ENCODE results near the gene DNMT3B.

The DNMT3B gene

DNA sequence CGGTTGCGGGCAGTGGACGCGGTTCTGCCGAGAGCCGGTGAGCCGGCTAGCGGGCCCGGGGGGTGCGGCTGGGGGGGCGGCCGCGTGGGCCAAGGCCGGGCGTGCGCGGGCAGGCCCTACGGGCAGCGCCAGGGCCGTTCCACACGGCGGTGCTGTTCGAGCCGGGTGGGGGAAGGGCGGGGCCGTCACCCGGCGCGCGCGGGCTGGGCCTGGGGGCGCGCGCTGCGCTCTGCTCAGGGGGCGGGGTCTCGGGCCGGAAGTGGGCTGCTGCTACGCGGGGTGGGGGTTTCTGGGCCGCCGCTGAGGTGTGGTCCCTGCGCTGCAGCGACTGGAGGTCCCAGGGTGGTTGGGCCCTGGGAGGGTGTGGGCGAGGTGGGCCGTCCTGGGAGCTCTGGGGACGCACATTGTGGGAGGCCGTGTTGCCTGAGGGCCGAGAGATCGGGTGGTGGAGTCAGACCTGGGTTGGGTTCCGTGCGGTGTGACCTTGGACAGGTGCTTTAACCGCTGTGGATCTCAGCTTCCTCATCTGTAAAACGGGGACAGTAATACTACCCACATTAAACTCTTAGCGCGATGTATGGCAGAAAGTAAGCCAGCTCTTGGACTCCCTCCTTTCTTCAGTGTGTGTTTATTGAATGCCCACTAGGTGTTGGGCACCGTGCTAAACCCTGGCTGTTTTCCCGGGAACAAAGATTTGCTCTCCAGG is 58.0 kb downstream of the DNMT3B start:
- H3K27ac Mint-ChIP-seq = peak overlapping the region; percentile 97
- H3K27me3 Mint-ChIP-seq (ENCODE audit: low read depth) = no peaks in the 10 kb centered on the region
- no peaks in the 10 kb centered on the region for H3K9me3 Mint-ChIP-seq
- peak overlapping the region; percentile 96 for H3K4me3 Mint-ChIP-seq
- H3K4me1 Mint-ChIP-seq (ENCODE audit: low read depth) = peaks cover 37% of the 10 kb centered on the region
- H3K36me3 Mint-ChIP-seq (ENCODE audit: low read depth) = no peaks in the 10 kb centered on the region

DNA sequence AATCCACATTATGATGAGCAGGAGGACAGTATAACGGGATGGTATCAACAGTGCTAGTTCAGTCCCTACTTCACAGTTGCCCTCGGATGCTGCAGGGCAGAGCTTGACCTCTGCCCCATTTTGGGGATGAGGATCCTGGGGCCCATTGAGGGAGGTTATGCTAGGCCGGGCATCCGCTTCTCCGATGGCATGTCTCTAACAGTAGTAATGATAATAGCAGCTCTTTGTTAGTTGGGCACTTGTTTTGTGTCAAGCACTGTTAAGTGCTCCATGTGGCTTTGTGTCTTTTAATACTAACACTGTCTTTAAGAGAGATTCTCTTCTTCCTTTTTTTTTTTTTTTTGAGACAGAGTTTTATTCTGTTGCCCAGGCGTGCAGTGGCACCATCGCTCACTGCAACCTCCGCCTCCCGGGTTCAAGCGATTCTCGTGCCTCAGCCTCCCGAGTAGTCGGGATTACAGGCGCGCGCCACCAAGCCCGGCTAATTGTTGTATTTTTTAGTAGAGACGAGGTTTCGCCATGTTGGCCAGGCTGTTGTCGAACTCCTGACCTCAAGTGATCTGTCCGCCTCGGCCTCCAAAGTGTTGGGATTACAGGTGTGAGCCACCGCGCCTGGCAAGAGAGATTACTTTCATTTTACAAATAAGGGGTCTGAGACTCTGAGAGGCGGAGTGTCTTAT is 58.7 kb downstream of the DNMT3B start:
- peak overlapping the region; percentile 96 for H3K4me3 Mint-ChIP-seq
- H3K4me1 Mint-ChIP-seq (ENCODE audit: low read depth) = peaks cover 37% of the 10 kb centered on the region
- H3K27me3 Mint-ChIP-seq (ENCODE audit: low read depth) = no peaks in the 10 kb centered on the region
- no peaks in the 10 kb centered on the region for H3K9me3 Mint-ChIP-seq
- H3K36me3 Mint-ChIP-seq (ENCODE audit: low read depth) = peaks cover 2% of the 10 kb centered on the region
- peak overlapping the region; percentile 97 for H3K27ac Mint-ChIP-seq

DNA sequence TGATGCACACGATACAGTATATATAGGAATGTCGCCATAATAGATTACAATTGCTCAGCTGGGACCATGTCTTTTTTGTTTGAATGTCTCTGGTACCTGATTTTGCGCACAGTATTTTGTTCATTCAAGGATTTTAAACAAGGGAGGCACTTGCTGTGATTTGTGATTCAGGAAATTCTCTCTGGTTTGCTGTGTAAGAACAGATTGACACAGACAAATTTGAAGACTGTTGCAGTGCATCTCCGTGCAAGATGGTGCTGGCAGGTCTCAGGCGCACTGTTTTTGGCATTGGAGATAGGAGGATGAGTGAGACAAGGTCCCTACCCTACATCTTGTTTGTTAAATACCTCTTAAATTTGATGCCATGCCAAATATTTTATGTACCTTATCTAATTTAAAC is 60.0 kb downstream of the DNMT3B start:
- Mint-ChIP-seq H3K36me3 (ENCODE audit: low read depth) (peaks cover 5% of the 10 kb centered on the region), H3K27ac (no peak overlapping the region), H3K27me3 (ENCODE audit: low read depth) (no peaks in the 10 kb centered on the region), H3K9me3 (no peaks in the 10 kb centered on the region), H3K4me3 (no peak overlapping the region), H3K4me1 (ENCODE audit: low read depth) (peaks cover 39% of the 10 kb centered on the region)

DNA sequence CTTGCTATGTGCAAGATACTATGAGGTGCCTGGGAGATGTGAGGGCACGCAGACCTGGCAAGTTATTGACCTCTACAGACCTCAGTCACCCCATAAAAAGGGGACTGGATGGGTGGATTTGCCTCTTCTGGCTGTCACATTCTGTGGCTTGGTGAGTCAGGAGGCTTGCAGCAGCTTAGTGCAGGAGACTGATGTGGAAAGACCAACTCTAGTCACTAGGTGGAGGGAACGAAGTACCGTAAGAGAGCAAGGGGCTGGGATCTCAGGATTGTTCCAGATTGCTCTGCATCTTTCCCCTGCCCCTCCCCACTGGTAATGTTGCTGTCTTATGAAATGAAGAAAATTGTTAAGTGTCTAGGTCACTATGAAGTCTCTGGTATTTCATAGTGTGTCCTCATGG is 60.9 kb downstream of the DNMT3B start:
- no peak overlapping the region for H3K4me3 Mint-ChIP-seq
- H3K36me3 Mint-ChIP-seq (ENCODE audit: low read depth) = peaks cover 8% of the 10 kb centered on the region
- peak overlapping the region; percentile 8 for H3K27ac Mint-ChIP-seq
- peaks cover 41% of the 10 kb centered on the region for H3K4me1 Mint-ChIP-seq (ENCODE audit: low read depth)
- H3K27me3 Mint-ChIP-seq (ENCODE audit: low read depth) = no peaks in the 10 kb centered on the region
- H3K9me3 Mint-ChIP-seq = no peaks in the 10 kb centered on the region

DNA sequence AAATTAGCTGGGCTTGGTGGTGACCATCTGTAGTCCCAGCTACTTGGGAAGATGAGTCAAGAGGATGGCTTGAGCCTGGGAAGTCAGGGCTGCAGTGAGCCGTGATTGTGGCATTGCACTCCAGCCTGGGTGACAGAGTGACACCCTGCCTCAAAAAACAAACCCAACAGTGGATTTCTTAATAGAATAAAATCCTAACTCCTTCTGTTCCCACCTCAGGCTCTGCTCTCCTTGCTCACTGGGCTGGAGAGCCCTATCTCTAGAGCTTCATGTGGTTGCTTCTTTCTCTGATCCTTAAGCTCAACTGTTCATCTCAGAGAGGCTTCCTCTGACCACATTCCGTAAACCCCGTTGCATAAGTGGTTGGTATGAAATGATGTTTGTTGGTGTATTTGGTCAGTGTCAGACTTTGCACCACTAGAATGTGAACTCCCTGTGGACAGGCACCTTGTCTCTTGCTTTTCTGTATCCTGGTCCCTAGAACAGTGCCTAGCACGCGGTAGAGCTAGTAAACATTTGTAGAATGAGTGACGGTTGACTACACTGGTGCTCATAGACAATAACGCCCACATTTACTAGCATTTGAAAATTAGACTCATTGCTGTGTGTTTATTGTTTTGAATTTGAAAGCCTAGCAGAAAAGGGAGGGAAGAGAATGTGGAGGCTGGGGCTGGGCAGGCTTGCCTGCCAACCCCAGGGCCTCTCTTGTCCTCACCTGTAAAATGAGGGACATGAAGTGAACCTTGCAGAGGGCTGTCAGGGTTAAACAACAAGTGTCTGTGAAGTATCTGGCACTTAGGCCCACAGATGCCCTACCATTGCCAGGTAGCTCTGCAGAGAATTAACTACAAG is 61.8 kb downstream of the DNMT3B start:
- H3K36me3 Mint-ChIP-seq (ENCODE audit: low read depth) = peaks cover 13% of the 10 kb centered on the region
- H3K27ac Mint-ChIP-seq = no peak overlapping the region
- H3K9me3 Mint-ChIP-seq = no peaks in the 10 kb centered on the region
- H3K4me1 Mint-ChIP-seq (ENCODE audit: low read depth) = peaks cover 47% of the 10 kb centered on the region
- no peaks in the 10 kb centered on the region for H3K27me3 Mint-ChIP-seq (ENCODE audit: low read depth)
- no peak overlapping the region for H3K4me3 Mint-ChIP-seq

DNA sequence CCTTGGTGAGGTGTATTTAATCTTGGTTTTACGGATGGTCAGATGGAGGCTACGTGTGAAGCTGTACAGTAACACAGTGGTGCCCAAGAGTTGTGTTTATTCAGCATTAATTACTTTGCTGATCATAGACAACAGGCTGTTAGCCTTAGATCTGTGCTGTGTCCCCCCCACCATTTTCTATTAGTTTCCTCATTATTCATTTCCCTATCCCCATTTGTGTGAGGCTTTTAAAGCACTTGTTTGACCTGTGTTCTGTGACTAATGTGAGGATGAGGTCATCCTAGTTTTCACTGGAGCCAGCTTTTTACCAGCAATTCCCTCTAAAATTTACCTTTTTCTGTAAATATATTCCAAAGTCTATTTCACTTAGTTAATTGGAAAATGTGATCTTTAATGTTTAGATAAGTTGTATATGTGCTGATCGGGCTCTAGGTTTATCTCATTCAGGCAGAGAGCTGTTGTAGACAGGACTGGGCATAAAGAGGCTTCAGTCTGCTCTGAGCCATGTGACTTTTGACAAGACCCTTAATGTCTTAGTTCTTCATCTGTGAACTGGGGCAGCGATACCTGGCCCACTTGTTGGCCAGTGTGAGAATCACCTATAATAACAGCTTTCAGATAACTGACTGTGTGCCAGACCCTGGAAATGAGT is 66.0 kb downstream of the DNMT3B start:
- Mint-ChIP-seq H3K27ac (no peak overlapping the region), H3K4me1 (ENCODE audit: low read depth) (peaks cover 42% of the 10 kb centered on the region), H3K4me3 (no peak overlapping the region), H3K36me3 (ENCODE audit: low read depth) (peaks cover 32% of the 10 kb centered on the region), H3K27me3 (ENCODE audit: low read depth) (no peaks in the 10 kb centered on the region), H3K9me3 (no peaks in the 10 kb centered on the region)

DNA sequence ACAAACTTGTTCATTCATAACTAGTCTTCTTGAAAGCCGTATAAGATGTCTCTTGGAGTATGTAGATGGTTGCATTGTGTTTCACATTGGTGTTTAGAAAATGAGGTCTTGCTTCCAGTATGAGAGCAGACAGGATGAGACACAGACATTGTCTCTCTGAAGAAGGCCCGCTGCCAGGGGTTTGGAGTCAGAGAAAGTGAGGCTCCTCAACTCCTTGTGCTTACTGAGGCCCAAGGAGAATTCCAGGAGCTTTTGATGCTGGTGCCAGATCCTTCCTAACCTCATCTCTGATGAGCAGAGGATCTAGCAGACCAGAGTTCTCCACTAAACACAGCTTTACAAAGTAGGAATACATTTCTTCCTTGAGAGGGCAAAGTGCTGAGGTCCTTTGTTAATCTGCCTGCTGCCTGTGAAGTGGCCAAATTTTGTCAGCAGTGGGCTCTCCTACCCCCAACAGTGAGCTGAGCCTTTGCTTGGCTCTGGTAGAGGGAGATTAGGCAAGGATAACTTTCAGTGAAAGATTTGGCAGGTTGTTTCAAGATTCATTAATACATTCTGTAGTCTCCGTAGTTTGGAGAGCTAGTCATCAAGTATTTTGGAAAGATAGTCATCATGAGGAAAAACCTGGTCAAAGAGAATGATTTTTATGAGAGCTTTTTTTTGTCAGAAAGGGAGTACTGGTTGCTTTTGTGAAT is 67.3 kb downstream of the DNMT3B start:
- Mint-ChIP-seq H3K9me3 (no peaks in the 10 kb centered on the region), H3K36me3 (ENCODE audit: low read depth) (peaks cover 34% of the 10 kb centered on the region), H3K27me3 (ENCODE audit: low read depth) (no peaks in the 10 kb centered on the region), H3K4me1 (ENCODE audit: low read depth) (peaks cover 37% of the 10 kb centered on the region), H3K27ac (no peak overlapping the region), H3K4me3 (no peak overlapping the region)

DNA sequence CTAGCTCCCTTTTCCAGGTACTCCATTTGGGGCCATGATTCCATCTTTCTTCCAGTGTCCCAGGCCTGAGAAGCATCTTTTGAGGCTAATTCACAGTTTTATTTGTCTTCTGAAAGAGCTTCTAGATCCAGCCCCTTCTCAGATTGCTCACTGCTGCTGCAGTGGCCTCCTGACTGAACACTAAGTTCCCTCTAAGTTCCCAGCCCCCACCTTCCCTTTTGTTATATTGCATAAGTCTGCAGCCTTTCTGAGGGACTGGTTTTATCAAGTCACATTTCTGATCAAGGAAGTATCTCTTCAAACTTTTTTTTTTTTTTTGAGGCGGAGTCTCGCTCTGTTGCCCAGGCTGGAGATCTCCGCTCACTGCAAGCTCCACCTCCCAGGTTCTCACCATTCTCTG is 68.3 kb downstream of the DNMT3B start:
- Mint-ChIP-seq H3K27me3 (ENCODE audit: low read depth) (no peaks in the 10 kb centered on the region), H3K4me1 (ENCODE audit: low read depth) (peaks cover 39% of the 10 kb centered on the region), H3K36me3 (ENCODE audit: low read depth) (peaks cover 36% of the 10 kb centered on the region), H3K27ac (no peak overlapping the region), H3K9me3 (no peaks in the 10 kb centered on the region), H3K4me3 (no peak overlapping the region)

DNA sequence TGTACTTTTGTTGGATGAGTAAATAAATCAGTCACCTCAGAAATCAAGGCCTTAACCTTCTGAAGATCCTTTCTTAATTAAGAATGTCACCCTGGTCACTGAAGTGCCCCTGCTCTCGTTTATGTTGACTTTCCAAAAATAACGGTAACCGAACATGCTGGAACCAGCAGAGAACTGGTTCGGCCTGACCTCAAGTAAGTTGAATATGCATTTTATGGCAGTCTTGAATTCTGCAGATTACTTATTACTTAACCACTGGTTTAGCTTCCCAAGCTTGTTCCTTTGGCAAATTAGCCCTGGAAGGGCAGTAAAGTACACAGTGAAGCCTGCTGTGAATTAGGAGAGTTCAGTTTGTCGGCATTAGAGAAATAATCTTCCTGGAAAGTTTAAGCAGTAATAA is 69.8 kb downstream of the DNMT3B start:
- peaks cover 43% of the 10 kb centered on the region for H3K4me1 Mint-ChIP-seq (ENCODE audit: low read depth)
- no peaks in the 10 kb centered on the region for H3K27me3 Mint-ChIP-seq (ENCODE audit: low read depth)
- no peaks in the 10 kb centered on the region for H3K9me3 Mint-ChIP-seq
- H3K36me3 Mint-ChIP-seq (ENCODE audit: low read depth) = peaks cover 39% of the 10 kb centered on the region
- H3K27ac Mint-ChIP-seq = no peak overlapping the region
- peak overlapping the region; percentile 53 for H3K4me3 Mint-ChIP-seq

DNA sequence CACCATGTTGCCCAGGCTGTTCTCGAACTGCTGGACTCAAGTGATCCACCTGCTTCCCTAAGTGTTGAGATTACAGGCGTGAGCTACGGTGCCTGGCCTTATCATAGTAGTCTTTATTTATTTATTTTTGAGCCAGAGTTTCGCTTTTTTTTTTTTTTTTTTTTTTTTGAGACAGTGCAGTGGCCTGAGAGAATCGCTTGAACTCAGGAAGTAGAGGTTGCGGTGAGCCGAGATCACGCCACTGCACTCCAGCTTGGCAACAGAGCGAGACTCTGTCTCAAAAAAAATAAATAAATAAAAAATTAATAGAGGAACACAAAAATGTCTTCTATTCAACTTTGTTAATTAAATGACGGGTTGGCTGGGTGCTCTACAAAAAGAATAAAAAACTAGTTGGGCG is 70.5 kb downstream of the DNMT3B start:
- Mint-ChIP-seq H3K4me3 (no peak overlapping the region), H3K27me3 (ENCODE audit: low read depth) (no peaks in the 10 kb centered on the region), H3K36me3 (ENCODE audit: low read depth) (peaks cover 42% of the 10 kb centered on the region), H3K4me1 (ENCODE audit: low read depth) (peaks cover 47% of the 10 kb centered on the region), H3K9me3 (no peaks in the 10 kb centered on the region), H3K27ac (no peak overlapping the region)

DNA sequence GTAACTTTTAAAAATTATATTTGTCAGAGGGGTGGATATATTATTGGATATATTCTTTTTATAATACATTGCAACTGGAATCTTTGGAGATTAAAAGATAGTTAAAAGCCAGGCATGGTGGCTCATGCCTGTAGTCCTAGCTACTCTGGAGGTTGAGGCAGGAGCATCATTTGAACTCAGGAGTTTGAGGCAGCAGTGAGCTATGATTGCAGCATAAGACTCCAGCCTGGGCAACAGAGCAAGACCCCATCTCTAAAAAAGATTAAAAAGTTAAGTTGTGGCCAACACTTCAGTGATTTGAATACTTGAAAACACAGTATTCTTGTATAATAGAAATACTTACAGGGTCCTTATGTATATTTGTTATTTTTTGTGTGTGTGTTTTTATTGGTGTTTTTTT is 72.8 kb downstream of the DNMT3B start:
- no peaks in the 10 kb centered on the region for H3K27me3 Mint-ChIP-seq (ENCODE audit: low read depth)
- peaks cover 41% of the 10 kb centered on the region for H3K4me1 Mint-ChIP-seq (ENCODE audit: low read depth)
- H3K9me3 Mint-ChIP-seq = no peaks in the 10 kb centered on the region
- peaks cover 46% of the 10 kb centered on the region for H3K36me3 Mint-ChIP-seq (ENCODE audit: low read depth)
- no peak overlapping the region for H3K27ac Mint-ChIP-seq
- H3K4me3 Mint-ChIP-seq = no peak overlapping the region

DNA sequence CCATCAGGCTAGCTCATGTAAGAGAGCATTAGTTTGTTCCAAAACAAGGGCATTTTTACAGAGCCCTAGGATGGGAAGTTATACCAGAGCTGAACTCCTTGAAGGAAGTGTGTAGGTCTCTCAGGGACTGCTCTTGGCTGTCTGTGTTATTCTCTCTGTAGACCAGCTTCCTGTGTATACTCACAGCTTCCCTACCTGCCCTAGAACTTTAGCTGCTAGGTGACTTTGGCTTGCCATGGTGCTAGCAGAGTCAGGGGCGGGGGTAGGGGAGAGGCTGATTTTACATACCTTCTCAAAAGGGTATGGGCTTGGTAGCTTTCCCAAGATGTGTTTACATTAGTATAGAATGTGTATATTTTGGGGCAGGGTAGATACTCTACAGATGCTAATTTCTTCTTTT is 75.0 kb downstream of the DNMT3B start:
- H3K36me3 Mint-ChIP-seq (ENCODE audit: low read depth) = peaks cover 43% of the 10 kb centered on the region
- H3K4me3 Mint-ChIP-seq = no peak overlapping the region
- no peaks in the 10 kb centered on the region for H3K9me3 Mint-ChIP-seq
- H3K4me1 Mint-ChIP-seq (ENCODE audit: low read depth) = peaks cover 43% of the 10 kb centered on the region
- no peak overlapping the region for H3K27ac Mint-ChIP-seq
- no peaks in the 10 kb centered on the region for H3K27me3 Mint-ChIP-seq (ENCODE audit: low read depth)

DNA sequence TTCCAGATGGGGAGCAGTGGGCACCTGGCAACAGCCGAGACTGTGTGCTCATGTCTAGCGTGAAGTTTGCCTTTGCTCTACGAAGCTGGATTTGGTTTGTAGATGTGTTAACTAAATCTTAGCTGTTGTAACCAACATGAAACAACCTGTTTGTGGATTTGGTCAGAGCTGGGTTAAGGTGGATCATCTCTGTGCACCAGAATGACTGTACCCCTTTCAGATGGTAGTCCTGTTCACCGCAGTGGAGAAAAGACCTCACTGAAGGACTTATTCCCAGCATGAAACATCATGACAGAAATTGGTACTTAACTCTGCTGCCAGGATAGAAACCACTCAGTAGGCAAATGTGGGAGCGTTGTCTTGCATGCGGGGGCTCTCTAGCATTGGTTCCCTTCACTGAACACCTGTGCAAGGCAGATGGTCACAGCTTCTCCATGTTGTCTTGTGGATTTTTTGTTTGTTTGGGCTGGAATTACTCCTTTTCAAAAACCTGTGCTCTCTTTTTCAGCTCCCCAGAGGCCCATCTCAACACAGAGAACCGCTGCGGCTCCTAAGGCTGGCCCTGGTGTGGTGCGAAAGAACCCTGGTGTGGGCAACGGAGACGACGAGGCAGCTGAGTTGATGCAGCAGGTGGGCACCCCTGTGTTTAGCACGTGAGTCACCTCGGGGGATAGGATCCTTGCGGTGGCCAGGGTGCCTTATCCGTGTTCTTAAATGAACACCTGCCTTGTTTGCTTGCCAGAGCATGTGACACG is 77.2 kb downstream of the DNMT3B start:
- Mint-ChIP-seq H3K27me3 (ENCODE audit: low read depth) (no peaks in the 10 kb centered on the region), H3K36me3 (ENCODE audit: low read depth) (peaks cover 44% of the 10 kb centered on the region), H3K27ac (no peak overlapping the region), H3K4me3 (no peak overlapping the region), H3K9me3 (no peaks in the 10 kb centered on the region), H3K4me1 (ENCODE audit: low read depth) (peaks cover 35% of the 10 kb centered on the region)
